Measurements from ENCODE around the gene PTPRD.

Gene PTPRD

DNA sequence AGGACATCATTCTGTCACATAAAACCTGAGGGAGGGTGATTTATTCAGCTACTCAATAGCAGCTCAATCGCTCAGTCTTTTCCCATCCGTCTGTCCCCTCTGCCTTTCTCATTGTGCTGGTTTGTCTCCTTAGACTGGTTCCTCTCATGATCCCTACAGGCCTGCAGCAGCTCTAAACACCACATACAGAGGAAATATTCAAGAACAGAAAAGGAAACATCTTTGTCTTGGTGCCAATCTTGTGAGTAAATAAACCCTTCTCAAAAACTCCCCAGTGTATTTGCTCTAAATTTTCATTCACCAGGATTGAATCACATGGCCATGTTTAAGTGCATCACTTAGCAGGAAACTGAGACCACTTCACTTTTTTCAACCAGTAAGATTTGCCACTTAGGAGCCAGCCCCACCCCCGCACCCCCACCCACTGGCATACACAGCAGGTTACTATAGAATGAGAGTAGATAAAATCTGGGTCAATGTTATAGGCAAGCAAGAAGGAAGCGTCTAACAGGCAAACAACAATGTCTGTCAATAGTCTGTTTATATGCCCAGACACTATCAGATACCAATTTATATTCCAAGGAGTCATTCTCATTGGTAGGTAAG is 1917.7 kb downstream of the PTPRD start:
- DNase-seq = peak; percentile 48

DNA sequence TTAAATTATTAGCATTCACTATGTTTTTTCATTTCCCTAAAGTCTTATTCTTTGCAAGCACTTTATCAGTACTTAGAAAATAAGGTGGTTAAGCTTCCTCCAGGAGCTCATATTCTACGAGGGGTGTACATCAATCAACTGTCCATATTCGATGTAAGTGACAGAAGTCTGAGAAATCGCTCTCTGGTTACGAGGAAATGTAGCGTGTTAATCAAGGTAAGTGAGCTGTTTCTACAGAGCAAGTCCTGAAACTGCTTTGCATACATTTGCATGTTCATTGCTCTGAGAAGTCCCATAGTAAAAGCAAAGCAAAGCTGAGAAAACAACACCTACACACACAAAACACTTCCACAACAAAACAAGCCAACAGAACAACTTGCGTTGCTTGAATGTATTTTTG is 1919.3 kb downstream of the PTPRD start:
- no peak for DNase-seq

DNA sequence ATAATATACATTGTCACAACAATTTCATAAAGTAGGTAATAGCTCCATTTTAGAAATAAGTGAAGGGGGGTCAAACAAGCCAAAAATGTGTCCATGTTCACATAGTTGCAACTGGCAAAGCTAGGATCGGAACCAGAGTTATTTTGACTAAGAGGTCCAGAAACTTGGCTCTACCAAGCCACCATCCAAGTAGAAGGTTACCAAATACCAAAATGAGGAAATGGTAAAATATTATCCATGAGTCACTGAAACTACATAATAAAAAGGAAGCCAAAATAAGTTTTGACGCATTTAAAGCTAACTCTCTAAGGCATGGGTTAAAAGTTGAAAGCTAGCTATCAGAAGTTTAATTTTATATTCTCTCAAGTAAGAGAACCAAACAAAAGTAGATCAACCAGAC is 1926.3 kb downstream of the PTPRD start:
- no peak for DNase-seq

DNA sequence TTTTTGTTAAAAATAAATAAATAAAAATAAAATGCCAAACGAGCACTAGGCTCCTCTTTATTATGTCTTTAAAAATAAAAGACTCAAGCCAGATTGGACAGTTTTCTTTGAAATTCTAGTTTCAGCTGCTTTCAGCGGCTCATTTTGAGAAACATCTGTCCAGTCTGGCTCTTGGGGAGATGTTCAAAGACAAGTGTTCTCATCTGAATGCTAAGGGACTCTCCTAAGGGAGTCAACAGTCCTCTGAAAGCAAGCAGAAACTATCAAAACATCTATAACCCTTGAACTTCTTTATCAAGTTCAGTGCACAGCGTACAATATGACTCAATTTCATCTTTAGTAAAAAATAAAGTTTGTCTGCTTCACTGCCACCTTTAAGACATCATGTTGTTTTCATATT is 1927.0 kb downstream of the PTPRD start:
- no peak for DNase-seq

DNA sequence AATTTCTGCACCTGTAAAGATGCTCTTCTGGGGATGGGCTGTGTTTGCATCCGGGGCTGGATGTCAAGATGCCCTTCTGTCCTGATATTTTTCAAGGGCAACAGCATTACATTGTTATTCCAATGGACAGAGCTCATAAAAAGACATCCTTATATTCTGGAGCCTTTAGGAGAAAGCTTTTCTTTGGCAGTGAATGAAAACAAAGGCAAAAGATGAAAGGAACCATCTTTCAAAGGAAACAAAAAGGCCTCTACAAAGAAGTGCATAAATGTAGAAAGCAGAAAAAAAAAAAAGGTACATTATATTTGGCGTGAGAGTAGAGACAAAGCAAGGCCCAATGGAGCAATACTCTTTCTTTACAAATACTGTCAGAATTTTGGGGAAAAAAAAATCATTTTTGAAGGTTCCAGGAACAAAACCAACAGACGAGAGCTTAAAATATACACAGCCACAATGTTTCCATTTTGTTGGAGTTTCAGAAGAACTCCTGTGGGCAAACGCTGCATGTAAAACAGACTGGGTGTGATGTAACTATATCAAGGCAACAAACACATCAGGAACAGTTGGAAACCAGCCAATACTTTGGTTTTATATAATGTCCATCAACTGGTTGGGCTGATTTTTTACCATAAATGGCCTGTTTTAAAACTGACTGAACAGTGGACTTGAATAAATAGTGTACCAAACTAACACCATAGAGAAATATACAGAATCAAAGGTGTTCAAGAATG is 1927.7 kb downstream of the PTPRD start:
- DNase-seq = no peak

DNA sequence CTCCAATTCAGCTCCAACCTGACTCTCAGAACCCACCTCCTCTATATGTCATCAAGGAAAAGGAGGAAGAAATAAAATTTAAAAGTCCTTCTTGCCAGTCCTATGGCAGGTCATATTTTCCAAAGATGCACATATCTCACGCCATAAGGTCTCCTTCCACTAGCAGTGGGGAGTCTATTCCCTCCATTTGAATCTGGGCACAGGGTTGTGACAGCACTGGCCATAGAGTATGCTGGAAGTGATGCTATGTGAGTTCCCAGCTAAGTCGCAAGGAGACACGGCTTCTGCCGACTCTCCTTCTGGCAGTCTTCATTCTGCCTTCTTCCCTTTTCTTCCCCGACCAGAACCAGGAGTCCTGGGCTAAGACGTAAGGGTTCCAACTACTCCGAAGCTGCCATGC is 1929.3 kb downstream of the PTPRD start:
- no peak for DNase-seq

DNA sequence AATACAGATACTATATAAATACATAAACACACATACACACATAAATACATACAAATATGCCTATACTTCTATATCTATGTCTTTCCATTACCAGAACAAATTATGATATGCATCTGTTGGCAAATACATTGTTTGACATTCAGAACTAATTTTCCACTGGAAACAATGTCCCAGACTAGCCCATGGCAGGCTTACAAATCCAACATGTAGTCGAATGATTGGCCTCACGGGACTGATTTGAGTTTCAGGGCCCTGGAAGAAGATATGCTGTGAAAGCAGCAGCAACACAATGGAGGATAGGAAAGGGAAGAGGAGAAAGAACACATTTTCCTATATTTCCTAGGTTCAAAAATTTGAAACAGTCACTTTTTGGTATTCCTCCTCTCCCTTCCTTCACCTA is 1932.1 kb downstream of the PTPRD start:
- no peak for DNase-seq

DNA sequence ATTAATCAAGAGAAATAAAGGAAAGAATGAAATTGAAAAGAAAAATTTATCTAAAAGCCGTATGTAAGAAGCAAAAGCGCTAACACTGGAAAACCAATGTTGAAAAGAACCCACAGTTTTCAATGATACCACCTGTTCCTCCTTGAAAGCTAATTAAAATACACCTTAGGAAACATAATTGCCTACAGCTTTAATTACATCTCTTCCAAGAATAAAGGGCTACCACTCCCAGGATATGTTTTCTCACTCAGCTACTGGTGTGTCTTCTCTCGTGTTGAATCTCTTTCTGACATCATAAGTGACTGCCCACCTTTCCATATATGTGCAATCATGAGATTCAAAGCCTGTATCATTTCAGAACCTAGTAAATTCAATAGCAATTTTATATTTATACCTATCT is 1932.6 kb downstream of the PTPRD start:
- no peak for DNase-seq

DNA sequence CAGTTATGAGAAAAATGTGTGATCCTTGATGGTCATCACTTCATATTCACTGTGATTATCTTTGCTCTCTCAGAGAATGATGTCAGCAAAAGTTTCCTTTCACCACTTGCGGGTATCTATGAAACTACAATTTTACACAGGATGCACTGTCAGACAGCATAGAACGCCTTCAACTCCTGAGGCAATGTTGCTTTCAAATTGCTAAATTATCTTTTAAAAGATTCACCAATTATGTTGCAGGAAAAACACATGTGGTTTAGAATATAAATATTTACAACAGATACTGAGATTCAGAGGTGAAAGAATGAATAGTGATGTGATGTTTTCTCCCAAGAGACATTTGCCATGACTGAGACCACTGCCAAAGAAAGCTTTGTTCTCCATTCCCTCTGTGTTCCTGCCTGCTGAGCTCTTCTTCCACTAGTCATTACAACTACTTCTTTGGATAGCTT is 1933.4 kb downstream of the PTPRD start:
- no peak for DNase-seq

DNA sequence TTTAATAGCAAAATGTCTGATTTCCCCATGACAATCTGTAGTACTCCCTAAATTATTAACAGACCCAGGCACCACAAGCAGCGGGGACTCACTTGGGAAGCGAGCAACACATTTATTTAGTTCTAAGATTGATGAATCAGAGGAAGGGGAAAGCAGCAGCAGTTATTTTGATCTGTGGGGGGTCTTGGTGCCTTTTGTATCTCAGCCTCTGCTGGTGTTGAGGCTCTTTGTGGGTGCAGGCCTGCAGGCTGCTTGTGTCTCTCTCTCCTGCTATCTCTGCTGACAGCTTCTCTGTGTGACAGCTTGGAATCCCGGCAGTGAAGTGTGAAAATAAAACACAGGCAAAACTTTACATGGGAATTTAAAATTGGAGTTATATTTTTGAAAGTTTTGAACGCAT is 1935.1 kb downstream of the PTPRD start:
- DNase-seq = no peak

DNA sequence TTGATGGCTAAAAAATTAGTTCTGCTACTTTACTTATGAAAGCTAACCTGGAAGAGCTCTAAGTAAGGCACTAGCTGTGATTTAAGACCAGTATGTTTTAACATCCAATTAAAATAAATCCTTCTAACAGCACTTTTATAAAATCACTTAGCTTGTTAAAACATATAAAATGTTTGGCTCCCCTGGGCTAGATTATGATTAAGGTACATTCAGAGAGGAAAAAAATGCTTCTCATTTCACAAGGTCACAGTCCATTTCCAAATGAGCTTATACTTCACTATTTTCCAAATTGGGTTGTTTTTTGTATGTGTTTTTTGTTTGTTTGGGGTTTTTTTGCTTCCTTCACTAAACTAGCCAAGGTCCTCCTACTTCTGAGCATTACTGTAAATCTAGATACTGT is 1938.3 kb downstream of the PTPRD start:
- no peak for DNase-seq

DNA sequence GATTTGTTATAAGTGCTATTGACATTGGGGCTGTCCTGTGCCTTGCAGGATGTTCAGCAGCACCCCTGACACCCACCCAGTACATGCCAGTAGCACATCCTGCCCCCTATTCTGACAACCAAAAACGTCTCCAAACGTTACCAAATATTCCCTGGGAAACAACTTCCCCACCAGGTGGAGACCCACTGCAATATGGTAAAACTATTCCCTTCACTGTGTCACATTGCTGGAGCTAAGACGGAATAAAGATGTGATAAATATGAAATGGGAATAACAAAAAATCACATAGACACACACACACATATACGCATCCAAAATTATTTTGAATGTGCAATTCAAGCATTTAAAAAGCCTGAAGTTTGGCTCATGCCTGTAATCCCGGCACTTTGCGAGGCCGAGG is 1939.0 kb downstream of the PTPRD start:
- no peak for DNase-seq

DNA sequence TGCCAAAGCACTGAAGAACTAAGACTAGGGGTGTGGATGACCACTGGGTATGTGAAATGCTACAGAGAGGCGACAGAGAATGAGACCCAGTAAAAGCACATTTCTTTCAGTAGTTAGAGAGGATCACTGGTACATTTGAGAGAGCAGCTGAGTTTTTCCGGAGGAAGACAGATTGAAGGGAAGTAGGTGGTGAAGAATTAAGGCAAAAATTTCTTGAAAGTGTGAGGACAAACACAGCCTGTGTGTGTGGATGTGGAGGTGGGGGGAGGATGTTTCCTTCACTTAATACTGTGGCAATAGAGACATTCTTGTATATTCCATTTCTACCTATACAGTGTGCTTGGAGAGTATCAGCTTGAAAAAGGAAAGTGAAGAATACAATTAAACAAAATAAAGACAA is 1942.1 kb downstream of the PTPRD start:
- DNase-seq = no peak

DNA sequence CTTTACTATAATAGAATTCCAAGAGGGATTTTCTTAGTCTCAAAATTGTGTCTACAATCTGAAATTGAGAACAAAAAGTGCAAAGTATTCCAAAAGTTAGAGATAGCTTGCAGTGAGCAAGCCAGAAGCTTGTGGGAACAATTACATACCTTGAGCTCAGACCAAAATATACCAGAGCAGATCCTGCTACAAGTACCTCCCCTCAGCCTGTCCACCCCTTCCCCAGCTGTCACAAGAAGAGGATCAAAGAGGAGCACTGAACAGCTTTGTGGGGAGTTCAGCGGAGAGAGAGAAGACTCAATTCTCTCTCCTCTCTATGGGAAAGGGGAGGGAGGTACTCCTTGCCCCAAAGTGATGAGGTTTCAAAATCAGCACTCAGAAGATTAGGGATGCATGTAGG is 1944.1 kb downstream of the PTPRD start:
- DNase-seq = no peak

DNA sequence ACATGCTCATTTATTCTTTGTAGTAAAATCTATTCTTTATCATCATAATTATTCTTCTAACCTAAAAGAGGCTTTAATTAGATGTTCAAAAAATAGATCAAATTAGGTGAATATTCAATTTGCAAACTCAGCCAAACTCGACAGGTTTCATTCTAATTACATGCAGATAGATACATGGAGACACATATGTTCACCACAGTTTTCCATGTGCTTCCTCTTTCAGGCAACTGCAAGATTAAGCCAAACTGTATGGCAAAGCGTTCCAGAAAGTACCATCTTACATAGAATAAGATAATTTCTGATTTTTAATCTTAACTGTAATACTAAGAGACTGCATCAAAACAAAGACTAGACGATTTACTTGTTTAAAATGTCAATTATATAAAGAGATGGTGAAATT is 1944.6 kb downstream of the PTPRD start:
- DNase-seq = no peak

DNA sequence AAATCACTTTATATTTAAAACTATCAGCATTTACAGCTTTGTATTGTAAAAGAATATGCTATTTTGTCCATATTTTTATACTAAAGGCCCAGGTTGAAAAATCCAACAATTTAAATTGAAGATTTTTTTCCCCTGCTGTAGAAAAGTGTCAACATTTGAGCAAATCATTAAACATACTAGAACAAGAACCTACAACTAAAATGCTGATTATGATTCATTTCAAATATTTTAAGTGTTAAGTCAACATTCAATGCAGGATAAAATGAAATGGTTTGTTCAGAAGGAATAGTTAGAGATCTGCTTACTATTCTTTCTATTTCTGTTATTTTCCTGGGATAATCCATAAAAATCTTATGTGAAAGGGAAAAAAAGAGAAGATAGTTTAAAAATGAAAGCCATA is 1946.7 kb downstream of the PTPRD start:
- DNase-seq = no peak

DNA sequence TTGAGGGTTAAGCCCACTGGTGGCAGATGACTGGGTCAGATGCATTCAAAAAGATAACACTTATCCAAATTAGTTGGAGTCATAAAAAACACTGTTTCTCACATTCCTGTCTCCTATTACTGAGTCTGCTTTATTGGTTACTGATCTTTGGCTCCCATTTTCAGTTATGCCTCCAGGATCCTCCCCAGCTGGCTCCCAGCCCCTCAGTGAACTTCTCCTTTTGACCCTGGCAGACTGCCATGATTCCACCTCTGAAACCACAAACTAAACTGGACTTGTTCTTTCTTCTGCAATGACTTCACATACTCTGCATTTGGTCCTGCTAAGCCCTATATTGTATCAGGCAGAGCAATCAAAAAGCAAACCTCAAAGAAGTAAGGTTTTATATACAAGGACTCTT is 1952.4 kb downstream of the PTPRD start:
- DNase-seq = no peak

DNA sequence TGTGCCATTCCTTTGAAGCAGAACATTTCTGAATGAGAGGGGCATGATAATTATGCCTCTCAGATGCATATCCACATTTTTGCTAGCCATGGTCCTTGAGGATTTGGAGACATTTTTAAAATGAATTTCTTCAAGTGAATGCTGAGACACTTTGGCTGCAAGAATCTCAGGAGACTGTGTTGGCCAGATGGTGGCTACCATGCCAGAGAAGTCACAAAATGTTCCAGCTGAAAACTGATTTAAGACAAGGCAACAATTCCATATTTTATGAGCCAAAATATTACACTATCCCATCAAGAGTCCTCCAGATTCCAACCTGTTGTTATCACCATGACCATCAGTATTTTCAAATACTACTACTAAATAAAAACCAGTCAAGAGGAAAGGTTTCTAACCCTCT is 1953.7 kb downstream of the PTPRD start:
- DNase-seq = no peak

DNA sequence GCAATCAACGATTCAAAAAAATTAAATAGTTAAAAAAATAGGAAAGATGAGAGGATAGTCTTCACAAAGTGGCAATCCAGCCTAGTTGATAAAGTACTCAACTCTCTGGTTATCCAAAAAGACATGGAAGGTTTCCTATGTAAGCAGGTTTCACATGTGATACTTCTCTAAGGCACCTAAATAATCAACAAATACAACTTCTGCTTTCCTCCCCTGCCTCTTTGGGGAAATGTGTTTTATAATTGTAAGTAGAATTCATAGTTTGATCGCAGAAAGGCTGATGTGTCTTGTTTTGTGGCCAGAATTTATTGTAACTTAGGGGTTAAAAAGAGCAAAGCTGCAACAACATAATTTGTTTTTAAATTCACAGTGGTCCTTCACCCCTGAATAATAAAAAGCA is 1957.7 kb downstream of the PTPRD start:
- no peak for DNase-seq

DNA sequence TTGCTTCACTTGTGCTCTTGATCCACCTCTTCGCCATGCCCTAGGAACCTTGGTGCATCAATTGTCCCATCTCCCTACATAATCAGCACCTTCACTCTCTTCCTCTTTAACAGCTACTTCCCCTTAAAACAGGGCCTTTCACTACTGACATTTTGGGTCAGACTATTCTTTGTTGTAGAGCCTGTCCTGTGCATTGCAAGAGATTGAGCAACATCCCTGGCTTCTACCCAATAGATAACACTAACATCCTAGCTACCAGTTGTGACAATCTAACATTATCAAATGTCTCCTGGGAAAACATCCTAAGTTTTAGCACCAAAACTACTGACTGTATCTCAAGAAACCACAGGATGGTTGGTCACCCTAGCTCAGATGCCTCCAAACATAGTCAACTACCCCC is 1958.9 kb downstream of the PTPRD start:
- DNase-seq = no peak

DNA sequence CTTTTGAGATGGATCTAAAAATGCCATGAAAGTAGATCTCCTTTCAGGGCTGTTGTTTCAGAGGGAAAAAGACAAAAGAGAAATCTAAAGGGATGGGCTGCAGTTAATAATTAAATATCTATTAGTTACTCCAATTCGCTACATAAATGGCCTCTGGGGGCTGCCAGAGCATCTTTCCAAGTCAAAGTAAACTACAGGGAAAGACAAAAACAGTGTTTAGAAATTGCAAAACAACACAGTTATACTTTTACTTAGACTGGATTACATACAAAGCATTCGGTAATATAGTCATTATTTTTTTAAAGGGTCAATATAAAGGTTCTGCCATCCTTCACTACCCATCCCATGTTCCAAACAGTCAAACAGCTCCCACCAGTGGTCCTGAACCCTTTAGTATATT is 1959.7 kb downstream of the PTPRD start:
- DNase-seq = no peak

DNA sequence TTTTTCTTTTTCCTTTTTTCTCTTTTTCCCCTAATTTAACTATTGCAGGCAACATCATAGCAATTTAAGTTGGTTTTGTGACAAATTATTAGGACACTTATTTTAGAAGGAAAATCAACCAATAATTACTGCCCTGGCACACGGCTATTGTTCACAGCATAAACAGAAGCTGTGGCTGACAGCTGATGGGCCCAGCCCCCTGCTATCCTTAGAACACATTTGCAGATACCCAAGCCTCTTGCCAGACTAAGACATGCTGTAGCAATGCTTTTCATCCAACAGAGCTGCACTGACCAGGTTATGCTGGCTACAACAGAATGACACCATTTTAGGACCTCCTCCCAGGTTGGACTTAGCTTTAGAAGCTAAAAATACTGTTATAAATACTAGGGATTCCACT is 1960.5 kb downstream of the PTPRD start:
- DNase-seq = no peak

DNA sequence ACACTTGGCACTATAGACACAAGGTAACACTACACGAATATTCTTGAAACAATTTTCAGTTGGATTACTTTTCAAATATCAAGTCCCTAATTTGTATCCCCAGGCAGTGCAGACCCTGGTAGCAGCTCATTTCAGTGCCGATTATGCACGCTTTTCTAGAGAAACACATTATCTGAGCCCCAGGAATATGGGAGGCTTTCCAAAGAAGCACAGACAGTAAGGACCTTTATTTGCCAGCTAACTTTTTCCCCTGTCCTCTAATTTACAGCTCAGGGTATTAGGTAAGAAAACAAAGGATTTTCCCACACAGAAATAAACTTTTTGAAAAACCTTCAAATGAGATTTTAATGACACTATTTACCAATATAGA is 1961.0 kb downstream of the PTPRD start:
- DNase-seq = no peak

DNA sequence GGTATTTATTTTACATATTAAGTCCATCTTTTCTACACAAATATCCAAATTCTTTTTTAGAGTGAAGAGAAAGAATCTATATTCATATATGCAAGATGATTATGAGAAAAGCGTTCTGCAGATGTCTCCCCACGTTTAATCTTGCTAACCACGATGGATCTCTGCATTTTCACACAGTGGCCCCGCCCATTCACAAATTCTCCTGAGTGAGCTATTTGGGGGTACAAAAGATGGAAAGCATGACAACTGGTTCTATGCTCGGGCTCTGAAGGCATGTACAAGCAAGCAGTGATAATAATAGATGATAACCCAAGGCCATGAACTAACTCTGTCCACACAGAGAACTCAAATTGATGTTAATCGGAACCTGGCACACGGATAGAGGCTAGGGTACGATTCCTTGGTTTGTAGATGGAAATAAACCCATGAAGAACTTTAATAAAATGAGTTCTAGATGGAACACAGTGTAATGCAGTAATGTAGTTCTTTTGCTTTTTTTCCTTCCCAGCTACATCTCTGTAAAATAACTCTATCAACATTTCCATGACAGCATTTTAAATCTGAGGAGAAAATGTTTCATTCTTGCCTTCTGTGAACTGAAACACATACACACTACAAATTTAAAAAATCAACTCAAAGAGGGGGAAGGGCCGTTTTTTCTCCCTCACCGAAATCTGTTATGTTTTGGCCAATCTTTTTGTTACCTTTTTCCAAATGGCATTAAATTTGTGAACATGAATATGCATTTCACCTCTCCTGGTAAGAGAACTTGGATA is 1961.5 kb downstream of the PTPRD start:
- DNase-seq = no peak

All from NCI-H510A (cell line).